Ureter (tissue), 1 donor: ENCODE results near the gene PCDHB4. TPM values are rescaled to one million over a fixed set of nuclear protein-coding genes. Genes with fewer than 3 reads are reported as not detected.
"Not testable (repeated sequence)": the region's sequence is repeated elsewhere in the genome, so short reads cannot be mapped to it uniquely, and the experiment has no call there.

Experiments used
- DNase-seq: peaks from one replicate; pipeline ENCODE4 v3.0.0-alpha.2; 2020; ENCODE audit warnings: low spot score
- total RNA-seq: library from RNA; stranded (reverse); gene quantifications from one replicate; pipeline ENCODE4 v1.2.4, GENCODE V29; 2023
- donor health status: DM: yes; HTN: yes; CAD: no.

PCDHB4 gene
- total RNA-seq, 1 donor from 2014 or later: 2.2 TPM

- no peak for DNase-seq
Measured at GRCh38 chr5:141150224-141150992, 28.8 kb downstream of the PCDHB4 start.

DNA sequence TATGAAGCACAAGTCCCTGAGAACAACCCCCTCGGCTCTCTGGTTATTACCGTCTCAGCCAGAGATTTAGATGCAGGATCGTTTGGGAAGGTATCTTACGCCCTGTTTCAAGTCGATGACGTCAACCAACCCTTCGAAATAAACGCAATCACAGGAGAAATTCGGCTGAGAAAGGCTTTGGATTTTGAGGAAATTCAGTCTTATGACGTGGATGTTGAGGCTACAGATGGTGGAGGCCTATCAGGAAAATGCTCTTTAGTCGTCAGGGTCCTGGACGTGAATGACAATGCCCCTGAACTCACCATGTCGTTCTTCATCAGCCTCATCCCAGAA, 29.3 kb downstream of the PCDHB4 start:
- no peak for DNase-seq

- DNase-seq: not testable (repeated sequence)
Measured at GRCh38 chr5:141151632-141152031, 30.0 kb downstream of the PCDHB4 start.

DNA sequence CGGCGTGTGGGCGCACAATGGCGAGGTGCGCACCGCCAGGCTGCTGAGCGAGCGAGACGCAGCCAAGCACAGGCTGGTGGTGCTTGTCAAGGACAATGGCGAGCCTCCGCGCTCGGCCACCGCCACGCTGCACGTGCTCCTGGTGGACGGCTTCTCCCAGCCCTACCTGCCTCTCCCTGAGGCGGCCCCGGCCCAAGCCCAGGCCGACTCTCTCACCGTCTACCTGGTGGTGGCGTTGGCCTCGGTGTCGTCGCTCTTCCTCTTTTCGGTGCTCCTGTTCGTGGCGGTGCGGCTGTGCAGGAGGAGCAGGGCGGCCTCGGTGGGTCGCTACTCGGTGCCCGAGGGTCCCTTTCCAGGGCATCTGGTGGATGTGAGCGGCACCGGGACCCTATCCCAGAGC, 30.5 kb downstream of the PCDHB4 start:
- not testable (repeated sequence) for DNase-seq

GRCh38 chr5:141155540-141156374, 34.1 kb downstream of the PCDHB4 start:
- no peak for DNase-seq

DNA sequence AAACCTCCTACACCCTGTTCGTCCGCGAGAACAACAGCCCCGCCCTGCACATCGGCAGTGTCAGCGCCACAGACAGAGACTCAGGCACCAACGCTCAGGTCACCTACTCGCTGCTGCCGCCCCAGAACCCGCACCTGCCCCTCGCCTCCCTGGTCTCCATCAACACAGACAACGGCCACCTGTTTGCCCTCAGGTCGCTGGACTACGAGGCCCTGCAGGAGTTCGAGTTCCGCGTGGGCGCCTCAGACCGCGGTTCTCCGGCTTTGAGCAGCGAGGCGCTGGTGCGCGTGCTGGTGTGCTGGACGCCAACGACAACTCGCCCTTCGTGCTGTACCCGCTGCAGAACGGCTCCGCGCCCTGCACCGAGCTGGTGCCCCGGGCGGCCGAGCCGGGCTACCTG, 35.7 kb downstream of the PCDHB4 start:
- DNase-seq: not testable (repeated sequence)

DNA sequence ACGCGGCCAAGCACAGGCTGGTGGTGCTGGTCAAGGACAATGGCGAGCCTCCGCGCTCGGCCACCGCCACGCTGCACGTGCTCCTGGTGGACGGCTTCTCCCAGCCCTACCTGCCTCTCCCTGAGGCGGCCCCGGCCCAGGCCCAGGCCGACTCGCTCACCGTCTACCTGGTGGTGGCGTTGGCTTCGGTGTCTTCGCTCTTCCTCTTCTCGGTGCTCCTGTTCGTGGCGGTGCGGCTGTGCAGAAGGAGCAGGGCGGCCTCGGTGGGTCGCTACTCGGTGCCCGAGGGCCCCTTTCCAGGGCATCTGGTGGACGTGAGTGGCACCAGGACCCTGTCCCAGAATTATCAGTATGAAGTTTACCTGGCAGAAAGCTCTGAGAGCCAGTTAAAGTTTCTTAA, 36.3 kb downstream of the PCDHB4 start:
- DNase-seq: not testable (repeated sequence)

- DNase-seq: no peak
Measured at GRCh38 chr5:141172381-141173204, 51.0 kb downstream of the PCDHB4 start, which contains the start of gene PCDHB7. Gene PCDHB7, plus strand, starts transcription at chr5:141172644. Its CDS starts 192 bp downstream, at chr5:141172836.

GRCh38 chr5:141174291-141175104, 52.9 kb downstream of the PCDHB4 start:
- DNase-seq: not testable (repeated sequence)

Other genes starting within 250 kb of the PCDHB4 start
- 0.89 TPM for gene PCDHA12, start 246.5 kb upstream of the PCDHB4 start, total RNA-seq
- gene PCDHA13, start 239.7 kb upstream of the PCDHB4 start, total RNA-seq: 0.42 TPM
- gene PCDHAC1, start 195.5 kb upstream of the PCDHB4 start, total RNA-seq: 0.47 TPM
- gene PCDHAC2, start 155.3 kb upstream of the PCDHB4 start, total RNA-seq: 4.0 TPM
- gene PCDHB1, start 70.4 kb upstream of the PCDHB4 start, total RNA-seq: 0.13 TPM
- 1.8 TPM for gene PCDHB2, start 27.2 kb upstream of the PCDHB4 start, total RNA-seq
- 1.1 TPM for gene PCDHB3, start 21.3 kb upstream of the PCDHB4 start, total RNA-seq
- gene PCDHB5, start 13.4 kb downstream of the PCDHB4 start, total RNA-seq: 2.9 TPM
- 1.6 TPM for gene PCDHB6, start 28.2 kb downstream of the PCDHB4 start, total RNA-seq
- gene PCDHB7, start 50.8 kb downstream of the PCDHB4 start, total RNA-seq: 2.4 TPM
- gene PCDHB8, start 56.0 kb downstream of the PCDHB4 start, total RNA-seq: 1.7 TPM
- 3.4 TPM for gene PCDHB16, start 60.6 kb downstream of the PCDHB4 start, total RNA-seq
- gene PCDHB9, start 65.3 kb downstream of the PCDHB4 start, total RNA-seq: 1.9 TPM
- gene PCDHB10, start 70.5 kb downstream of the PCDHB4 start, total RNA-seq: 2.5 TPM
- gene PCDHB11, start 77.8 kb downstream of the PCDHB4 start, total RNA-seq: 2.1 TPM
- 2.8 TPM for gene PCDHB12, start 86.9 kb downstream of the PCDHB4 start, total RNA-seq
- gene PCDHB13, start 92.1 kb downstream of the PCDHB4 start, total RNA-seq: 6.2 TPM
- 6.8 TPM for gene PCDHB14, start 101.5 kb downstream of the PCDHB4 start, total RNA-seq
- 4.3 TPM for gene PCDHB15, start 123.6 kb downstream of the PCDHB4 start, total RNA-seq
- 1.3 TPM for gene SLC25A2, start 182.2 kb downstream of the PCDHB4 start, total RNA-seq
- gene TAF7, start 199.0 kb downstream of the PCDHB4 start, total RNA-seq: 56.6 TPM
- gene PCDHGA1, start 208.7 kb downstream of the PCDHB4 start, total RNA-seq: 0.57 TPM
- gene PCDHGA2, start 216.9 kb downstream of the PCDHB4 start, total RNA-seq: 2.6 TPM
- 2.9 TPM for gene PCDHGA3, start 222.0 kb downstream of the PCDHB4 start, total RNA-seq
- 3.0 TPM for gene PCDHGB1, start 228.3 kb downstream of the PCDHB4 start, total RNA-seq
- 4.2 TPM for gene PCDHGA4, start 233.2 kb downstream of the PCDHB4 start, total RNA-seq
- 4.3 TPM for gene PCDHGB2, start 238.2 kb downstream of the PCDHB4 start, total RNA-seq
- gene PCDHGA5, start 242.3 kb downstream of the PCDHB4 start, total RNA-seq: 4.6 TPM
- 3.2 TPM for gene PCDHGB3, start 248.4 kb downstream of the PCDHB4 start, total RNA-seq